GM18867 (cell line): ENCODE measurements around the gene GPR180.
A peak's percentile ranks its signal among the peaks of the same experiment; 100 is the strongest.

Experiments
- ATAC-seq: cut with Tn5 transposase; IDR thresholded peaks from one replicate; pipeline ENCODE4 v1.9.1; 2021; ENCODE audit warnings: mild to moderate bottlenecking, moderate library complexity; ENCODE audit not compliant: unreplicated experiment

GPR180 gene

GRCh38 chr13:94601446-94602431, at the start of gene GPR180:
GPR180 (plus strand) TSS chr13:94601857; CDS start chr13:94601928, 71 bp downstream.
- peak; percentile 99 for ATAC-seq

- no peak for ATAC-seq
Observed at GRCh38 chr13:94552095-94552494, 49.6 kb upstream of the GPR180 start.

- ATAC-seq: no peak
Observed at GRCh38 chr13:94553766-94554165, 47.9 kb upstream of the GPR180 start.

GRCh38 chr13:94556041-94556440, 45.6 kb upstream of the GPR180 start:
- ATAC-seq: no peak

- ATAC-seq: no peak
Observed at GRCh38 chr13:94556621-94557020, 45.0 kb upstream of the GPR180 start.

- ATAC-seq: no peak
Observed at GRCh38 chr13:94557684-94558235, 43.9 kb upstream of the GPR180 start.

- ATAC-seq: no peak
Observed at GRCh38 chr13:94558716-94559115, 42.9 kb upstream of the GPR180 start.

GRCh38 chr13:94559222-94559795, 42.3 kb upstream of the GPR180 start:
- ATAC-seq: no peak

- no peak for ATAC-seq
Observed at GRCh38 chr13:94560116-94560515, 41.5 kb upstream of the GPR180 start.

- ATAC-seq: no peak
Observed at GRCh38 chr13:94561126-94561525, 40.5 kb upstream of the GPR180 start.

- no peak for ATAC-seq
Observed at GRCh38 chr13:94567581-94567980, 34.1 kb upstream of the GPR180 start.

GRCh38 chr13:94568443-94568842, 33.2 kb upstream of the GPR180 start:
- ATAC-seq: no peak

GRCh38 chr13:94569615-94570014, 32.0 kb upstream of the GPR180 start:
- ATAC-seq: no peak

GRCh38 chr13:94579063-94579462, 22.6 kb upstream of the GPR180 start:
- ATAC-seq: no peak

- no peak for ATAC-seq
Observed at GRCh38 chr13:94583926-94584325, 17.7 kb upstream of the GPR180 start.

GRCh38 chr13:94585543-94586101, 16.0 kb upstream of the GPR180 start:
- ATAC-seq: no peak

GRCh38 chr13:94586371-94586770, 15.3 kb upstream of the GPR180 start:
- no peak for ATAC-seq

- ATAC-seq: no peak
Observed at GRCh38 chr13:94588541-94588940, 13.1 kb upstream of the GPR180 start.

- peak; percentile 47 for ATAC-seq
Observed at GRCh38 chr13:94590744-94591143, 10.9 kb upstream of the GPR180 start.

- ATAC-seq: peak; percentile 54
Observed at GRCh38 chr13:94595001-94595949, 6.4 kb upstream of the GPR180 start.
